Stimulated activated CD8-positive, alpha-beta memory T cell treated with anti-CD3 and anti-CD28 coated beads, Interleukin-7, amount 100 ng/mL, for 48 hours (primary cell): Measurements from ENCODE around the gene TMEM179.

Experiments used
- DNase-seq, 2 donors: peaks; one replicate each; pipeline ENCODE4 v3.0.0-alpha.2; 2020; ENCODE audit warnings: low read depth in 1 of 2; ENCODE audit errors: extremely low read depth in 1 of 2

TMEM179 gene

DNA sequence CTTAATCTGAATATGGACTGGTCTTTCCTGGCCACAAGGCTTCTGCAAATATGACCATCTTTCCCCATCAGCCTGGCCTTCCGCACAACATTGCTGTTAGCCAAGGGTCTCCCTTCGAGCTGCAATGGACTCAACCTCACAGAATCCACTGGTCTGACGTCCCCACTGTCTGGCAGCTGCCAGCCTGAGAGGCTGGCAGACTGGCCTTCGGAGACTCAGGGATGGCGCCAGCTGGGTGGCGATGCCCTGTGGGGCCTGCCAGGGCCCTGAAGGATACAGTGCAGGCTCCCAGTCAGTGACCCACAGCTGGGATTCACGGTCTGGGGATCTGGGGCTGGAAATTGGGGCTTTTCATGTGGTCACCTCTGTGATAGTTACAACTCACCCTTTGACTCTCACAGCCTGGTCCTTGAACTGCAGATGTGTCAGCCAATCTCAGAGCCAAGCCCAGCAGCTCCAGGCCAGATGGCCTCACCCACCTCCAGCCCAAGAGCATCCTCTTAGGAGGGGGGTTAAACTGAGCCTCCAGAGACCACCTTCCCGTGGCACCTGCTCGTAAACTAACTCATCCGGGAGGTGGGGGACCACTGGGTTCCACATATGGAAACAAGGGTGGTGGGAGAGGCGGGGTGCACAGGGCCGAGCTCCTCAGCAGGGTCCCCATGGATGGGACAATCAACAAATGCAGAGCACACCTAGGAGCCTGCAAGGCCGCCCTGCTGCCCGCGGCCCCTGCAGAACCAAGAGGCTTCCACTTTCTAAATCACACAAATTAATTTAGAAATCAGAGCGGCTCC, 46.1 kb downstream of the TMEM179 start:
- no peak for DNase-seq

DNA sequence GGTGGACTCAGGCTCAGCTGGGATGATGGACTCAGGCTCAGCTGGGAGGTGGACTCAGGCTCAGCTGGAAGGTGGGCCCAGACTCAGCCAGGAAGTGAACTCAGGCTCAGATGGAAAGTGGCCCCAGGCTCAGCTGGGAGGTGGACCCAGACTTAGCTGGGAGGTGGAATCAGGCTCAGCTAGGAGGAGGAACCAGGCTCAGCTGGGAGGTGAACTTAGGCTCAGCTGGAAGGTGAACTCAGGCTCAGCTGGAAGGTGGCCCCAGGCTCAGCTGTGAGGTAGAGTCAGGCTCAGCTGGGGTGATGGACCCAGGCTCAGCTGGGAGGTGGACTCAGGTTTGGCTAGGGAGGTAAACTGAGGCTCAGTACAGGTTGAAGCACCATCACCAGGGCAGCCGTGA, 46.8 kb downstream of the TMEM179 start:
- DNase-seq: no peak

DNA sequence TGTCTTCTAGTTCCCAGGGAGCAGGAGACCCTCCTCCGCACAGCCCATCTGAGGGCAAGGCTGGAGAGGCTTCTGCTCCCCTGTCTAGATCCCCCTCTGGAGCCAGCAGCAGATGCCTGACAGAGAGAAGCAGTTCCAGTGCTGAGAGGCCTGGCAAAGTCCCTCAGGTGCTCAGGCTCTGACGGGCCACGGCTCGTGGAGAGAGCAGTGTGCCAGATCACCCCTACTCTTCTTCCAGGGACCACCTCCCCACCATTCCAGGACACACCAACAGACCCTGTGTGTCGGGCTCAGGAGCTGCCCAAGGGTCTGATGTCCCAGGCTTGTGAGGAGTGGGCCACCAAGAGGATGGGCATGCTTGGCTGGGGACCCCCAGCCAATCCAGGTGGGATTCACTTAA, 47.5 kb downstream of the TMEM179 start:
- DNase-seq: no peak

GRCh38 chr14:104556256-104557021, 48.1 kb downstream of the TMEM179 start:
- no peak for DNase-seq

DNA sequence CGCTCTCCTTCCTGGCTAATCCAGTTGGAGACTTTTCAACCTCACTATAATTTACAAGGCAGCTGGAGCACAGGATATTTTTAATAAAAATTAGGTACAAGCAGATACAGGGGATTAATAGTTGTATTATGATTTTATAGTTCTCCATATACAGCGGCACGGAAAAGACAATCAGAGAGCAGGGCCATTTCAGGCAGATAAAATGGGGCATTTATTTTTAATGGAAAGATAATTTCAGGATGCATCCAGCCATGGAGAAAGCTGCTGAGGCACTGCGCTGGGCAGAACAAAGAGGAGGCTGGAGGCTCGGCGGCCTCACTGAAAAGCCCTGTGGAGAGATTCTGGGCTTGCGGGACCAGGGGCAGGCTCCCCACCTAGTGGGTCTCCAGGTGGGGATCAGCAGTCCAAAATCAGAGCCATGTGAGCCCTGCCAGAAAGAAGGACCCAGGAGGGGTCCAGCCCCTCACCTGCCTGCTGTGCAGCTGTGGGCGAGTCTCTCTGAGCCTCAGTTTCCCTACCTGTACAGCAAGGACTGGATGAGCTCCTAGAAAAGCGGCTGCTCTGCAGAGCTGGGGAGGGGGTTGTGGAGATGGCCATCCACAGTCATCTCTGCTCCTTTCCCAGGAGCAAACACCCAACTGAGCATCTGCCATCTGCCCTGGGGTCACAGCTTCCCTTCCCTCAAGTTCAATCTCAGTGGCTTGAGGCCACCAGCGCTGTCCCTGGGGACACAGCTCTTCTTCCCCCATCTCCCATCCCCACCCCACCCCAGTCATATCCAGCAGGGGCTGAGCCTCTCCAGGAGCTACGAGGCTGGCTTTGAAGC, 48.9 kb downstream of the TMEM179 start:
- DNase-seq: no peak

- no peak for DNase-seq
These were observed 49.8 kb downstream of the TMEM179 start for GRCh38 chr14:104554608-104555429.

- no peak for DNase-seq
These were observed 50.4 kb downstream of the TMEM179 start for GRCh38 chr14:104554088-104554607.

DNA sequence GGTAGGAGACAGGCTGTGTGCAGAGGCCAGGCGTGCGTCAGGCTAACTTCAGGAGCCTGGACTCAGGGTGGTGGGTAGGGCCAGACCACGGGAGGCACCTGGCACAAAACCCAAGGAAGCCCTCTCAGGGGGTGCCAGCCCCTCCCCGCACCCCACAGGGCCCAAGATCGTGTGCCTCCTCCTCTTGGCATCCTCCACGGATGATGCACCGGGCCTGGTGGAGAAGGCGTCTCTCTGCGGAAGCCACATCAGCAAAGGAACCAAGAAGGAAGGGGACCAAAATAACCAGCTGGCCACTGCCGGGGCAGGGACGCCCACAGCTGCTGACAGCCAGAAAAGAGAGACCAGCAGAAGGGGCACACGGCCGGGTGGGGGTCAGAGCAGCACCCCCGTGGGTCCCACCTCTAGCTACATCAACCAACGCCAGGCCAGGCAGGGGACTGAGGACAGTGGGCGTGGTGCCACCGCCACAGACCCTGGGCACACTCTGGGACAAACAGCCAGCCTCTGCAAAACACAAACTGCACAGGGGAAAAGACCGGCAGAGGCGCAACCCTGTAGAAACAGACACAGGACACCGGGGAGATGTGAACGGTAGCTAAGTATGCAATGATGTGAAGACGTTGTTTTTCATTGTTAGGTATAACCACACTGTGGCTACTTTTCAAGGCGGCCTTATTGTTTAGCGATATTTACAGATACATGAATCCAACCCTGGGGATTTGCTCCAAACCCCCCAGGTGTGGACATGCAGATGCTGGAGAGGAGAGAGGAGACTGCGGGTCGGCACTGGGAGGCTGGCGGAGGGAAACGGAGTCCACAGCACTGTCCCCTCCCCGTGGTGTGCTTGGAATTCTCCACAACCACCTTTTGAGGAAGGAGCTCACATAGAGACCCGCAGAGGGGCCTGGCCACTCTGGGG, 51.1 kb downstream of the TMEM179 start:
- no peak for DNase-seq

- no peak for DNase-seq
These were observed 51.8 kb downstream of the TMEM179 start for GRCh38 chr14:104552738-104553125.

GRCh38 chr14:104551851-104552737, 52.5 kb downstream of the TMEM179 start:
- DNase-seq: no peak

DNA sequence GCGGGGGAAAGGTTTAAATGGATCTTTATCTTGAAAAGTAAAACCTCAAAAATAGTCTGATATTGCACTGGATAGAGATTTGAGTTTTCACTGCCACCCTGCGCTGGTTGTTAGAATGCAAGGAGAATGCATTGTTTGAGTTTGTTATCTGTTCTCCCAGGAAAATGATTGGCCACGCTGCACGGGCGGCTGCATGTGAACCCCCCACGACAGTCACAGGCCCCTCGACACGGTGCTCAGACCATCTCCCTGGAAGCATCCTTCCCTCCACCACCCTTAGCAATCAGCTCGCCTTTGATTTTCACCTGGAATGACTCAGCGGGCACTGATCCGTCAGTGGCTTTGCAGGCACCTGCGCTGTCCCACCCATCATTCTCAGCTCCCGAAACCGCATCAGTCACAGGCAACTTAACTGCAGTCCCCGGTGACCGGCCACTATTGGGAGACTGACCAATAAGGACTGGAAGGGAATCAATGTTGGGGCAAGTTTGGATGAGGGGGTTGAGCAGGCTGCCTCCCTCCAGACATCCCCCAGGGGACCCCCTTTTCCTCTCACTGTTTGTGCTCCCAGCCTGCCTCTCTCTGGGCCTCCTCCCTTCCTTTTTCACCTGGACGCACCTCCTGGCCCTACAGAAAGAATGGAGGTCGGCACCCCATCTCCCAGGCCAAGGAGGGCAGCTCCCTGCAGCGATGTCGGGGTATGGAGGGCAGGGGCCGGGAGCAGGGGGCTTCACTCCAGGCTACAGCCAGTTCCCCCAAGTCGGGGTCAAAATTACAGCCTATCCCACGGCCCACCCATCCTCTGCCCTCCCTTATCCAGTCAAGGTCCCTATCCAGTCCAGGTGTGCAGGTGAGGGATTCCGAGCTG, 53.5 kb downstream of the TMEM179 start:
- DNase-seq: no peak

GRCh38 chr14:104550340-104550860, 54.2 kb downstream of the TMEM179 start:
- DNase-seq: no peak

DNA sequence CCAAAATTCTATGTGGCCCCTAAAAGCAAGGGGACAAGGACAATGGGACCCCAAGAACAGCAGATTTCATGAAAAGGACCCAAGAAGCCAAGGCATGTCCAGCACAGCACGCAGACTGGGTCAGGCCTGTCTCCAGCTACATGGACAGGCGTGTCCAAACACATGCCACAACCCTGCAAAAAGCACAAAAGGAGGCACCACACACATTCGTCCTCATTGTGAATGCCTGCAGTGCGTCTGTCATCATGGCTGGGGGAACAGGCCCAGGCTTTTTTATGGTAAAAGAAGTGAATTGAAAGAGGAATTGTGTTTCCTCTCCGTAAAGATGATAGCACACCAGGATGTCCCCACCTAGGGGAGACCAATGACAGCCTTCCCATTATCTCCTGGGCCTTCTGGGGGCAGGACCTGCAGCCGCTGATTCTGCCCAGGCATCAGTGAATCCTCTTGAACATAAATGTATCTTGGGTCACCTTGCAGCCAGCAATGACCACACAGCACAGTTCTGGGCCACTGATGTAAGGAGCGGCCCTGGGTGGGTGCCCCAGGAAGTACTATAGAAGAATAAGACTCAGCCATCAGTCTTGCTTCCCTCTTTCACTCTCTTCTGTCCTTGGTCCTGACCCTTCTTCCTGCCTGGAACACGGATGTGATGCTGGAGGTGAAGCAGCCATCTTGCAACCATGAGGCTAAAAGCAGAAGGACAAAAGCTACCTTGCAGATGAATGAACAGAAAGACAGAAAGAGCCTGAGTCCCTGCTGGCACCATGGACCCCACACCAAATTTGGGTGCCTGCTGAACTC, 54.8 kb downstream of the TMEM179 start:
- no peak for DNase-seq

DNA sequence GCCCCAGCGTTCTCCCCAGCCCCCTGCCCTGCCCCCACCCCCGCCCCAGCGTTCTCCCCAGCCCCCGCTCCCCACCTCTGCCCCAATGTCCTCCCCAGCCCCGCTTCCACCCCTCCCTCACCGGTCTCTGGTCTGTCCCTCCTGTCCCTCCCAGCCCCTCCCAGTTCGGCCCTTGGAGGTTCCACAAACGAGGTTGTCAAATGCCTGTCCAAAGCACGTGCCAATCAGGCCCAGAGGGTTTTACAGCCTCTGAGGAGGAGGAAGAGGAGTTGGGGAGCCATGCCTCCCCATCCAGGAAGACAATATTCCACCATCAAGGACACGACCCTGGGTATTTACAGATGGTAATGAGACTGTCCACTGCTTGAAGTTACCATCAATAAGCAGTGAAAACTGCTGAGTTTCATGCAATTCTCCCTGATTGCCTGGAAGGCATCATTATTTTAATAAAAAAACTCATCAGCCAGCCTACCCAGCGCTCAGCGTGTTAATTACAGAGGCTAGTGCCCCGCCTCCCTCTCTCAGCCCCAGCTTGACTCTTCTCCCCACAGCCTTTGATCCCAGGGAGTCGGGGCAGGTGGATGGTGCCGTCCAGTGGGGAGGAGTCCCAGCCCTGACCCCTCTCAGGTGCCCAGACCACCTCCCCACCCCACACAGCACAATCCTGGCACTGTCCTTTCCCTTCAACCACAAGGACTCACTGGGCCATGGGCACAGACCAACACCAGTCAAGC, 55.6 kb downstream of the TMEM179 start:
- DNase-seq: no peak

GRCh38 chr14:104547998-104548700, 56.4 kb downstream of the TMEM179 start:
- no peak for DNase-seq
